Umbilical cord (tissue), 2 donors: ENCODE measurements around the gene PLPP4. TPM values are rescaled to one million over a fixed set of nuclear protein-coding genes. Genes with fewer than 3 reads are reported as not detected.
A peak's percentile ranks its signal among the peaks of the same experiment; 100 is the strongest.

Source experiments
- DNase-seq: peaks from one replicate; pipeline ENCODE4 v3.0.0-alpha.2; 2015; ENCODE audit warnings: low spot score
- total RNA-seq: library from RNA; depleted of rRNA; stranded (reverse); fragments of >200 nt; gene quantifications from one replicate; pipeline ENCODE4 v1.2.3, GENCODE V29; 2014; ENCODE audit warnings: low replicate concordance; ENCODE audit not compliant: insufficient read depth

The PLPP4 gene
- total RNA-seq, 1 donor from 2014 or later = 1.9 TPM

- DNase-seq = no peak
Measured at GRCh38 chr10:120517196-120517595, 60.2 kb downstream of the PLPP4 start.

GRCh38 chr10:120517881-120518484, 61.0 kb downstream of the PLPP4 start:
- DNase-seq = no peak

GRCh38 chr10:120521880-120522279, 64.9 kb downstream of the PLPP4 start:
- DNase-seq = no peak

- DNase-seq = no peak
Measured at GRCh38 chr10:120527691-120528090, 70.7 kb downstream of the PLPP4 start.

GRCh38 chr10:120530699-120531098, 73.7 kb downstream of the PLPP4 start:
- no peak for DNase-seq

GRCh38 chr10:120538091-120538490, 81.1 kb downstream of the PLPP4 start:
- no peak for DNase-seq

GRCh38 chr10:120539076-120539475, 82.0 kb downstream of the PLPP4 start:
- no peak for DNase-seq

- no peak for DNase-seq
Measured at GRCh38 chr10:120540486-120540885, 83.5 kb downstream of the PLPP4 start.

GRCh38 chr10:120541984-120542383, 85.0 kb downstream of the PLPP4 start:
- DNase-seq = no peak

- DNase-seq = no peak
Measured at GRCh38 chr10:120542591-120542990, 85.6 kb downstream of the PLPP4 start.

- no peak for DNase-seq
Measured at GRCh38 chr10:120543291-120543690, 86.3 kb downstream of the PLPP4 start.

- DNase-seq = no peak
Measured at GRCh38 chr10:120548210-120548609, 91.2 kb downstream of the PLPP4 start.

- DNase-seq = no peak
Measured at GRCh38 chr10:120552262-120552661, 95.2 kb downstream of the PLPP4 start.

- DNase-seq = no peak
Measured at GRCh38 chr10:120553911-120554310, 96.9 kb downstream of the PLPP4 start.

GRCh38 chr10:120555436-120555835, 98.4 kb downstream of the PLPP4 start:
- DNase-seq = no peak

GRCh38 chr10:120555842-120556532, 99.0 kb downstream of the PLPP4 start:
- DNase-seq = peak; percentile 6

GRCh38 chr10:120557311-120557710, 100.3 kb downstream of the PLPP4 start:
- no peak for DNase-seq

GRCh38 chr10:120559800-120560199, 102.8 kb downstream of the PLPP4 start:
- no peak for DNase-seq

GRCh38 chr10:120562956-120563355, 105.9 kb downstream of the PLPP4 start:
- no peak for DNase-seq

GRCh38 chr10:120570418-120570817, 113.4 kb downstream of the PLPP4 start:
- DNase-seq = no peak

- no peak for DNase-seq
Measured at GRCh38 chr10:120571266-120571665, 114.2 kb downstream of the PLPP4 start.

GRCh38 chr10:120572307-120572706, 115.3 kb downstream of the PLPP4 start:
- no peak for DNase-seq

- DNase-seq = no peak
Measured at GRCh38 chr10:120573355-120573754, 116.3 kb downstream of the PLPP4 start.

- no peak for DNase-seq
Measured at GRCh38 chr10:120574981-120575380, 118.0 kb downstream of the PLPP4 start.
